ENCODE data around the gene TBC1D10B. TPM values are rescaled to one million over a fixed set of nuclear protein-coding genes. Genes with fewer than 3 reads are reported as not detected.

Gene TBC1D10B
- total RNA-seq, 4 donors from 2014 or later: 16.8 to 44.6 (median 18.8) TPM

- TF ChIP-seq CTCF (IDR thresholded peaks at IDR 0.05; ENCODE audit: low read depth): no peak
These were observed 15.7 kb downstream of the TBC1D10B start for GRCh38 chr16:30354423-30355143.

GRCh38 chr16:30353438-30354129 lies 16.7 kb downstream of the TBC1D10B start:
- TF ChIP-seq CTCF (IDR thresholded peaks at IDR 0.05; ENCODE audit: low read depth): no peak

GRCh38 chr16:30352488-30353401 lies 17.5 kb downstream of the TBC1D10B start:
- no peak for TF ChIP-seq CTCF (IDR thresholded peaks at IDR 0.05; ENCODE audit: low read depth)

GRCh38 chr16:30351586-30352419 lies 18.5 kb downstream of the TBC1D10B start:
- no peak for TF ChIP-seq CTCF (IDR thresholded peaks at IDR 0.05; ENCODE audit: low read depth)

GRCh38 chr16:30351001-30351441 lies 19.3 kb downstream of the TBC1D10B start:
- TF ChIP-seq CTCF (IDR thresholded peaks at IDR 0.05; ENCODE audit: low read depth): no peak

- no peak for TF ChIP-seq CTCF (IDR thresholded peaks at IDR 0.05; ENCODE audit: low read depth)
These were observed 20.0 kb downstream of the TBC1D10B start for GRCh38 chr16:30350134-30350871.
